Measurements from ENCODE around the gene OR2G3.

- TF ChIP-seq MTA2 (IDR thresholded peaks at IDR 0.05; ENCODE audit: low read depth), result no peak
- TF ChIP-seq CHCHD3 (CRISPR knock-in tag; IDR thresholded peaks at IDR 0.05), result no peak
- no peak for TF ChIP-seq ZNF707 (CRISPR knock-in tag; conservative IDR thresholded peaks at IDR 0.05)
- no peak for TF ChIP-seq CHD1 (IDR thresholded peaks at IDR 0.05; ENCODE audit: low read length)
Observed at GRCh38 chr1:247578946-247579460, 26.4 kb upstream of the OR2G3 start.
